ENCODE measurements around the gene ADCY4.

Gene ADCY4

GRCh38 chr14:24369907-24370687 lies 35.2 kb upstream of the ADCY4 start:
- Histone ChIP-seq H3K4me3 (peak overlapping the region; percentile 88), H3K27ac (peak overlapping the region in 1 of 2 donors; percentile 99)

GRCh38 chr14:24369463-24369862 lies 34.6 kb upstream of the ADCY4 start:
- DNase-seq (ENCODE audit: low spot score): no peak
- Histone ChIP-seq H3K4me3 (peak overlapping the region; percentile 88), H3K27ac (peak overlapping the region; percentile 97 to 99)
- no peak for TF ChIP-seq CTCF (IDR thresholded peaks at IDR 0.05)

More at GRCh38 chr14:24369907-24370687, 35.2 kb upstream of the ADCY4 start:
- no peak for TF ChIP-seq CTCF (IDR thresholded peaks at IDR 0.05)
- no peak for DNase-seq (ENCODE audit: low spot score)

- no peak for TF ChIP-seq CTCF (IDR thresholded peaks at IDR 0.05)
- DNase-seq (ENCODE audit: low spot score): peak; percentile 83
- H3K4me3 ChIP-seq: peak overlapping the region; percentile 88
- H3K27ac ChIP-seq: peak overlapping the region; percentile 97 to 99
These were observed 33.8 kb upstream of the ADCY4 start for GRCh38 chr14:24368562-24369252.

GRCh38 chr14:24368212-24368561 lies 33.3 kb upstream of the ADCY4 start:
- Histone ChIP-seq H3K4me3 (peak overlapping the region; percentile 88), H3K27ac (peak overlapping the region; percentile 97 to 99)
- DNase-seq (ENCODE audit: low spot score): no peak
- no peak for TF ChIP-seq CTCF (IDR thresholded peaks at IDR 0.05)

- H3K4me3 ChIP-seq: peak within 1 kb of the TSS; percentile 88
- TF ChIP-seq CTCF (IDR thresholded peaks at IDR 0.05): no peak
- DNase-seq (ENCODE audit: low spot score): peak; percentile 94
- H3K27ac ChIP-seq: peak within 1 kb of the TSS; percentile 97 to 99
These were observed 32.8 kb upstream of the ADCY4 start, which contains the start of gene NFATC4 for GRCh38 chr14:24367514-24368211. Gene NFATC4 (plus strand): TSS chr14:24368184. CDS start chr14:24368341, 157 bp downstream.

- DNase-seq (ENCODE audit: low spot score): peak; percentile 98
- H3K27ac ChIP-seq: peak overlapping the region; percentile 97 to 99
- TF ChIP-seq CTCF (IDR thresholded peaks at IDR 0.05): no peak
- H3K4me3 ChIP-seq: peak overlapping the region; percentile 88
These were observed 32.0 kb upstream of the ADCY4 start for GRCh38 chr14:24366721-24367513.

All from coronary artery (tissue), 2 donors.